MCF 10A (cell line): Measurements from ENCODE around the gene POU6F1. TPM values are rescaled to one million over a fixed set of nuclear protein-coding genes. Genes with fewer than 3 reads are reported as not detected.

ENCODE experiments used
- BruUV-seq: library from RNA; stranded (reverse); fragments of 400-500 nt; replicated peaks from 2 replicates; lab custom pipeline; 2021; lab: Mats Ljungman, UMichigan
- CTCF ChIA-PET: fragments of 300-600 bp; sonication (Branson Sonifier 250); formaldehyde crosslinking; extraction: SDS; loops from one replicate; lab custom pipeline; 2021; ENCODE audit warnings: antibody characterized with exemption, inconsistent platforms; lab: Yijun Ruan, JAX
- POLR2A ChIA-PET: fragments of 300-600, 350-650 bp; sonication (Branson Sonifier 250); formaldehyde crosslinking; extraction: SDS; loops from one replicate; lab custom pipeline; 2020; ENCODE audit warnings: antibody characterized with exemption, inconsistent platforms; lab: Yijun Ruan, JAX
- DNase-seq: peaks from one replicate; pipeline ENCODE4 v3.0.0-alpha.2; 2018; ENCODE audit not compliant: unreplicated experiment
- H3K27ac Mint-ChIP-seq: one replicate; pipeline ENCODE4 v1.8.0; 2022; ENCODE audit warnings: mild to moderate bottlenecking, low read depth, mixed read lengths; ENCODE audit not compliant: unreplicated experiment
- H3K27me3 Mint-ChIP-seq: one replicate; pipeline ENCODE4 v1.8.0; 2022; ENCODE audit warnings: mixed read lengths; ENCODE audit not compliant: insufficient read depth, unreplicated experiment
- H3K36me3 Mint-ChIP-seq: one replicate; pipeline ENCODE4 v1.8.0; 2022; ENCODE audit warnings: mild to moderate bottlenecking, moderate library complexity, mixed read lengths; ENCODE audit not compliant: insufficient read depth, unreplicated experiment
- H3K4me1 Mint-ChIP-seq: one replicate; pipeline ENCODE4 v1.8.0; 2022; ENCODE audit warnings: mixed read lengths; ENCODE audit not compliant: insufficient read depth, unreplicated experiment
- H3K4me3 Mint-ChIP-seq: one replicate; pipeline ENCODE4 v1.8.0; 2022; ENCODE audit warnings: mild to moderate bottlenecking, moderate library complexity, mixed read lengths; ENCODE audit not compliant: unreplicated experiment
- H3K9me3 Mint-ChIP-seq: one replicate; pipeline ENCODE4 v1.8.0; 2022; ENCODE audit warnings: mixed read lengths; ENCODE audit not compliant: unreplicated experiment
- intact Hi-C: fragments of 100-400 bp; cut with micrococcal nuclease; formaldehyde crosslinking; loops from 2 replicates; pipeline ENCODE4 v1.14.1; 2022
- total RNA-seq: library from RNA; stranded (reverse); gene quantifications from 2 replicates; pipeline ENCODE4 v1.2.3, GENCODE V29; 2022
- TF ChIP-seq, protein P1 (sequence below): fragments of 200-600 bp; IDR thresholded peaks from one replicate; pipeline ENCODE4 v1.8.0; 2022; ENCODE audit warnings: antibody characterized with exemption, mild to moderate bottlenecking; ENCODE audit not compliant: unreplicated experiment

POU6F1 gene
- total RNA-seq, 1 experiment from 2014 or later, result 3.0 TPM

DNA sequence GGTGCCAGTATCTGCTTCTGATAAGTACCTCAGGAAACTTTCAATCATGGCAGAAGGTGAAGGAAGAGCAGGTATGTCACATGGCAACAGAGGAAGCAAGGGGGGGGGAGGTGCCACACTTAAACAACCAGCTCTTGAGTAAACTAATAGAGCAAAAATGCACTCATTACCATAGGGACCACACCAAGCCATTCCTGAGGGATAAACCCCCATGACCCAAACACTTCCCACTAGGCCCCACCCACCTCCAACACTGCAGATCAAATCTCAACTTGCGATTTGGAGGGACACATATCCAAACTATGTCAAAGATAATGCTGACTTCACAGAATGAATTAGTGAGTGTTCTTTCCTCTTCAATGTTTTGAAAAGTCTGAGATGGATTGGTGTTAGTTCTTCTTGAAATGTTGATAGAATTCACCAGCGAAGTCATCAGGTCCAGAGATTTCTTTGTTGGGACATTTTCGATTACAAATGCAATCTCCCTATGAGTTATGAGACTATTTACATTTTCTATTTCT lies 61.6 kb downstream of the POU6F1 start:
- Mint-ChIP-seq H3K27ac (no peak overlapping the region), H3K4me3 (no peak overlapping the region), H3K36me3 (peaks cover 23% of the 10 kb centered on the region), H3K9me3 (no peaks in the 10 kb centered on the region), H3K27me3 (no peaks in the 10 kb centered on the region), H3K4me1 (no peaks in the 10 kb centered on the region)
- intact Hi-C loops, result no loop called here
- ChIA-PET POLR2A (no interaction called here), CTCF (no interaction called here)
- DNase-seq, result no peak
- no TSS peak for BruUV-seq
- TF ChIP-seq, protein P1, sequence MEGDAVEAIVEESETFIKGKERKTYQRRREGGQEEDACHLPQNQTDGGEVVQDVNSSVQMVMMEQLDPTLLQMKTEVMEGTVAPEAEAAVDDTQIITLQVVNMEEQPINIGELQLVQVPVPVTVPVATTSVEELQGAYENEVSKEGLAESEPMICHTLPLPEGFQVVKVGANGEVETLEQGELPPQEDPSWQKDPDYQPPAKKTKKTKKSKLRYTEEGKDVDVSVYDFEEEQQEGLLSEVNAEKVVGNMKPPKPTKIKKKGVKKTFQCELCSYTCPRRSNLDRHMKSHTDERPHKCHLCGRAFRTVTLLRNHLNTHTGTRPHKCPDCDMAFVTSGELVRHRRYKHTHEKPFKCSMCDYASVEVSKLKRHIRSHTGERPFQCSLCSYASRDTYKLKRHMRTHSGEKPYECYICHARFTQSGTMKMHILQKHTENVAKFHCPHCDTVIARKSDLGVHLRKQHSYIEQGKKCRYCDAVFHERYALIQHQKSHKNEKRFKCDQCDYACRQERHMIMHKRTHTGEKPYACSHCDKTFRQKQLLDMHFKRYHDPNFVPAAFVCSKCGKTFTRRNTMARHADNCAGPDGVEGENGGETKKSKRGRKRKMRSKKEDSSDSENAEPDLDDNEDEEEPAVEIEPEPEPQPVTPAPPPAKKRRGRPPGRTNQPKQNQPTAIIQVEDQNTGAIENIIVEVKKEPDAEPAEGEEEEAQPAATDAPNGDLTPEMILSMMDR, result no peak

DNA sequence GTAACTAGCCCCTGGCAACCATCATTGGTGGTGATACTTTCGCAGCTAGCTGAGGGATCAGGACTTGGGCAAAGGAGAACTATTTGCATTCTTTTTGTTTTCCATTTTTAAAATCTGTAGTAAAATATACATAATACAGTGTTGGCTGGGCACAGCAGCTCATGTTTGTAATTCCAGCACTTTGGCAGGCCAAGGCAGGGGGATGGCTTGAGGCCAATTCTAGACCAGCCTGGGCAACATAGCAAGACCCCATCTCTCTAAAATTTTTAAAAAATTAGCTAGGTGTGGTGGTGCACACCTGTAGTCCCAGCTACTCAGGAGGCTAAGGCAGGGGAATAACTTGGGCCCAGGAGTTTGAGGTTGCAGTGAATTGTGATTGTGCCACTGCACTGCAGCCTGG lies 64.9 kb downstream of the POU6F1 start:
- H3K4me1 Mint-ChIP-seq, result no peaks in the 10 kb centered on the region
- no peak overlapping the region for H3K27ac Mint-ChIP-seq
- BruUV-seq, result no TSS peak
- H3K4me3 Mint-ChIP-seq, result no peak overlapping the region
- H3K27me3 Mint-ChIP-seq, result no peaks in the 10 kb centered on the region
- ChIA-PET POLR2A (interaction anchor here (0.6 kb wide), 1 partner anchor 44 kb away, joined by 4 read pairs; no protein-coding TSS in a partner anchor), CTCF (no interaction called here)
- peaks cover 3% of the 10 kb centered on the region for H3K36me3 Mint-ChIP-seq
- no peak for DNase-seq
- intact Hi-C loops, result no loop called here
- no peaks in the 10 kb centered on the region for H3K9me3 Mint-ChIP-seq
- TF ChIP-seq, protein P1, result no peak

DNA sequence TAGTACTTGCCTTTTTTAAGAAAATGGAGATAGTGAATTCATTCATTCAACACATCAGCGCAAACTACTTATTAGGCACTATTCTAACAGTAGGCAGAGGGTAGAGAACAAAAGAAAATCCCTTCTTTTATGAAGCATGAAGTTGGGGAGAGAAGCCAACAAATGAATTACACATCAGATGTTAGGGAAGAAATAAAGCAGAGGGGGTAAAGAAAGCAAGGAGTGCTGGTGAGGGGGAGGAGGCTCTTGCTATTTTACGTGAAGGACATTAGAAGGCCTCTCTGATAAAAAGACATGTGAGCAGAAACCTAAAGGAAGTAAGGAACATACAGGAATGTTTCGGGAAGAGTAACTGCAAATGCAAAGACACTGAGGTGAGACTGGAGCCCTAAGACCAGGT lies 67.1 kb downstream of the POU6F1 start:
- POLR2A ChIA-PET, result no interaction called here
- DNase-seq, result no peak
- intact Hi-C loops, result no loop called here

DNA sequence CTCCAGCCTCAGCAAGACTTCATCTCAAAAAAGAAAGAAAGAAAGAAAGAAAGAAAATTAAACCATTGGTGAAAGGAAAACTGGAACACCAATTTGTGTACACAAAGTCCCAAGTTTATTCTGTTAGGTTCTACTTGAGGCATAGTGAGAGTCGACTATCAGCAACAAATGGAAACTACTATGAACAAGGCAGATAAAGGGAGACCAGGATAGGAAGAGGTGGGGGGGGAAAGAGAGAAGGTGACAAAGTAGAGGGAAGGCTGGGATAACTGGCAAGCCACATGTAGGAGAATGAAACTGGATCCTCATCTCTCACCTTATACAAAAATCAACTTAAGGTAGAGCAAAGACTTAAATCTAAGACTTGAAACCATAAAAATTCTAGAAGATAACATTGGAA lies 70.6 kb downstream of the POU6F1 start:
- Mint-ChIP-seq H3K4me1 (no peaks in the 10 kb centered on the region), H3K36me3 (no peaks in the 10 kb centered on the region), H3K4me3 (no peak overlapping the region), H3K27me3 (no peaks in the 10 kb centered on the region), H3K9me3 (no peaks in the 10 kb centered on the region), H3K27ac (no peak overlapping the region)
- ChIA-PET CTCF (no interaction called here), POLR2A (interaction anchor here (0.7 kb wide), 1 partner anchor 18 kb away, joined by 3 read pairs; no protein-coding TSS in a partner anchor)
- no TSS peak for BruUV-seq
- TF ChIP-seq, protein P1, result no peak
- intact Hi-C loops, result no loop called here
- DNase-seq, result no peak

More for the DNA sequence above, 67.1 kb downstream of the POU6F1 start:
- Mint-ChIP-seq H3K27me3 (no peaks in the 10 kb centered on the region), H3K27ac (peak overlapping the region; percentile 14), H3K4me1 (no peaks in the 10 kb centered on the region), H3K9me3 (no peaks in the 10 kb centered on the region), H3K36me3 (no peaks in the 10 kb centered on the region), H3K4me3 (no peak overlapping the region)
- no TSS peak for BruUV-seq
- TF ChIP-seq, protein P1, result no peak
- CTCF ChIA-PET, result no interaction called here
